Uterus (tissue), 4 donors: Measurements from ENCODE around the gene OR2T1. TPM values are rescaled to one million over a fixed set of nuclear protein-coding genes. Genes with fewer than 3 reads are reported as not detected.
"Not testable (repeated sequence)": the region's sequence is repeated elsewhere in the genome, so short reads cannot be mapped to it uniquely, and the experiment has no call there.

Experiments used
- DNase-seq, 2 donors: peaks; one replicate each; pipeline ENCODE4 v3.0.0-alpha.2; 2019 to 2020
- H3K27ac ChIP-seq, 2 donors: fragments of 200-600 bp; sonication (generic); 1 replicate in 1 of 2; 2 replicates in 1 of 2; pipeline ENCODE4 v1.5.1; 2016 to 2018
- H3K27me3 ChIP-seq, 2 donors: fragments of 200-600 bp; sonication (generic); one replicate each; pipeline ENCODE4 v1.5.1; 2018 to 2019; ENCODE audit warnings: control low read depth in 1 of 2
- H3K36me3 ChIP-seq, 2 donors: fragments of 200-600 bp; sonication (generic); one replicate each; pipeline ENCODE4 v1.5.1; 2019; ENCODE audit warnings: control low read depth in 1 of 2
- H3K4me1 ChIP-seq, 2 donors: fragments of 200-600 bp; sonication (generic); one replicate each; pipeline ENCODE4 v1.5.1; 2018 to 2019; ENCODE audit warnings: control low read depth in 1 of 2
- H3K4me3 ChIP-seq, 2 donors: fragments of 200-600 bp; sonication (generic); 1 replicate in 1 of 2; 2 replicates in 1 of 2; pipeline ENCODE4 v1.5.1; 2018 to 2019; ENCODE audit warnings: mild to moderate bottlenecking in 1 of 2
- H3K9me3 ChIP-seq, 2 donors: fragments of 200-600 bp; sonication (generic); one replicate each; pipeline ENCODE4 v1.5.1; 2019; ENCODE audit warnings: control low read depth in 1 of 2
- CTCF ChIP-seq, 4 experiments: fragments of 200-600 bp in 2 of 4; fragments of 450-650 bp in 2 of 4; sonication (generic) in 2 of 4; IDR thresholded peaks; one replicate each; pipeline ENCODE4 v1.5.1; 2016 to 2019; ENCODE audit warnings: antibody characterized with exemption in 4 of 4, mild to moderate bottlenecking in 2 of 4, moderate library complexity in 1 of 4
- POLR2A ChIP-seq, 2 donors: fragments of 450-650 bp; IDR thresholded peaks; one replicate each; pipeline ENCODE4 v1.6.1; 2016; ENCODE audit warnings: antibody characterized with exemption in 2 of 2, mild to moderate bottlenecking in 1 of 2, moderate library complexity in 1 of 2
- intact Hi-C: fragments of 100-400 bp; cut with DNase I; formaldehyde crosslinking; loops from one replicate; pipeline ENCODE4 v1.15.1; 2023; ENCODE audit warnings: low total_unique reads
- total RNA-seq, 4 donors: library from RNA; depleted of rRNA in 3 of 4; stranded (reverse); fragments of >200 nt in 3 of 4; gene quantifications; one replicate each; pipeline versions ENCODE4 v1.1.0 to v1.2.4, GENCODE V29; 2014 to 2023
- donor health status: DM: yes; HTN: yes; CAD: no.

OR2T1 gene
- total RNA-seq, 4 donors from 2014 or later: not detected

DNA sequence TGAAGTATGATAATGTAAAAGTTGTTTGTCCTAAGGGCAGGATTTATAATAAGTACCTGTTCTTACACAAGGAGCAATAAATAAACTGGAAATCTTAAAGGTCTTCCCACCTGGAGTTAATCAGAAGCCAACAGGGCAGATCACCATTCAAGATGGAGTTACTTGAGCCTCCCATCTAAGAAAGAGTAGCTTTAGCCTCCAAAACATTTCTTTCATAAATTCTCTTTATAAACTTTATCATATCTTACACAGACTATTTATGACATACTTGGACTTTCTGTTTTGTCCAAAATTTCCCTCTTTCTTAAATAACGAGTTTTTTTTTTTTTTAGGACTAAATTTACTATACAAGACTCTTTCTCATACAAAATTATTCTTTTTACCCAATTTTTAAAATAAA lies 18.5 kb downstream of the OR2T1 start:
- DNase-seq: no peak
- TF ChIP-seq POLR2A (IDR thresholded peaks at IDR 0.05) (no peak), CTCF (IDR thresholded peaks at IDR 0.05) (no peak)
- Histone ChIP-seq H3K27ac (no peak overlapping the region), H3K27me3 (no peaks in the 10 kb centered on the region), H3K4me3 (no peak overlapping the region), H3K4me1 (no peaks in the 10 kb centered on the region), H3K9me3 (no peaks in the 10 kb centered on the region), H3K36me3 (no peaks in the 10 kb centered on the region)
- intact Hi-C loops: no loop called here

DNA sequence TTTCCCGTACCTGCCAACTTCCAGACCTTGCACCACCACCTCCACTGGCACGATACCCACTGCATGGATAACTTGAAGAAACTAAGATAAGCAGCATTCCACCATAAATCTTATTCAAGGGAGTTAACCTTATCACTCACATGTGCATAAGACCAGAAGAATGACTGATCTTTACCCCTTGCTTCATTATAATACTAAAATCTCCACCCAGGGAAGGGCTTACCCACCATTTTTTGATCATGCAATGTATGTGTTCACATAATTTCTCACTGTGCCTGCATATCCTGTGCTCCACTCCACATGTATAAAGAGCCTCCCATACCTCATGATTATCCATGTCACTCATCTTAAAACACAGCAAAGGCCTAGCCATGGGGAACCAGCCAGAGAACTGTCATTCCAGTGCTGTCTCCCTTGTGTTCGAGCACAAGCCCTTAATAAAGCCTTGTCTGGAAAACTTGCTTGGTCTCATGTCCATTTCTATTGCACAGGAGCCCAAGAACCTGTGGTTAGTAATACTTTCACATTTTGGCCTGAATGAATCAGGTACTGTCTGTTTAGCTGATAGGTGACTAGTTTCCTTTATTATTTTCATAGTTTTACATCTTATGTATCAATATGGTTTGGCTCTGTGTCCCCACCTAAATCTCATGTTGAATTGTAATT lies 24.8 kb downstream of the OR2T1 start:
- H3K27me3 ChIP-seq, H3K4me1 ChIP-seq, DNase-seq, H3K36me3 ChIP-seq, H3K4me3 ChIP-seq, intact Hi-C loops, H3K27ac ChIP-seq, H3K9me3 ChIP-seq: not testable (repeated sequence)

DNA sequence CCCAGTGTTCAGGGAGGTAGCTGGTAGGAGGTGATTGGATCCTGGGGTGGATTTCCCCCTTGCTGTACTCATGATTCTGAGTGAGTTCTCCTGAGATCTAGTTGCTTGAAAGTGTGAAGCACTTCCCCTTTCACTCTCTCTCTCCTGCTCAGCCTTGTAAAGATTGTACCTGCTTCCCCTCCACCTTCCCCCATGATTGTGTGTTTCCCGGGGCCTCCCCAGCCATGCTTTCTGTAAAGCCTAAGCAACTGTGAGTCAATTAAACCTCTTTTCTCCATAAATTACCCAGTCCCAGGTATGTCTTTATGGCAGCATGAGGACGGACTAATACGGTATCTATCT lies 25.3 kb downstream of the OR2T1 start:
- H3K9me3 ChIP-seq, intact Hi-C loops, H3K4me3 ChIP-seq: not testable (repeated sequence)

DNA sequence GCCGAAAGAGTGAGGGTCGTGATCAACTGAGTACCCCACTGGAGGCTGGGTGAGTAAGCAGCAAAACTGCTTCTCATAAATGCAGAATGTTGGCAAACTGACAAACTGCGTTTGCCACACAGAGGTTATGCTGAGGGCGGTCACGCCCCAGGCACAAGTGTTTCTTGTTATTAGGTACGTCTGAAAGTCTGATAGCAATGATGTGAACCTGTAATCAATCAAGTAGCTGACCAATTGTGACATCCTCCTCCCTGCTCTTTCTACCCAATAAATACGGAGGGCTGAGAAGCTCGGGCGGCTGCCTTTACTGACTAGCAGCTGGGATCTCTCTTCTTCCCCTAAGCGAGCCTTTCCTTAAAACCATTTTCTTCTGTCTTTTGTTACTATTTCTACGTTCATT lies 28.8 kb downstream of the OR2T1 start:
- H3K27me3 ChIP-seq, H3K27ac ChIP-seq, H3K4me1 ChIP-seq, H3K4me3 ChIP-seq, H3K9me3 ChIP-seq, DNase-seq, intact Hi-C loops, H3K36me3 ChIP-seq: not testable (repeated sequence)

More for the DNA sequence above, 25.3 kb downstream of the OR2T1 start:
- not testable (repeated sequence) for H3K4me1 ChIP-seq, H3K36me3 ChIP-seq, H3K27ac ChIP-seq, DNase-seq, H3K27me3 ChIP-seq

DNA sequence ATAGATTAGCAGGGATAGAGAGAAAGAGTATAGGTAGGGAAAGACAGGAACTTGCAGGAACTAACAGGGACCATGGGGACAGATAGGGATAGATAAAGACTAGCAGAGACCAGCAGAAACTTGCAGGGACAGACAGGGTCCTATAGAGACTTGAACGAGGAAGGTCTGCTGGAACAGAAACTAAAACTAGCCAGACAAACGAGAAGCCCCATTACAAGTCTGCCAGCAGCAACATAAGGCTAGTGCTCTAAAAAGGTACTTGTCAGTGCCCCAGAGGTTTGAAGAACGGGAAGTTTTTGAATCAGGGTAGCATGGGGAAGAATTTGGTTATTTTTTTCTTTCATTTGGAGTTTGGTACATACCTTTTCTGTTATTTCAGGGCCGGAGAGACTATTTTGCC lies 29.4 kb downstream of the OR2T1 start:
- H3K36me3 ChIP-seq, H3K4me3 ChIP-seq, H3K4me1 ChIP-seq, DNase-seq, H3K9me3 ChIP-seq, H3K27ac ChIP-seq, H3K27me3 ChIP-seq, intact Hi-C loops: not testable (repeated sequence)

- H3K4me3 ChIP-seq, DNase-seq, H3K4me1 ChIP-seq, H3K9me3 ChIP-seq, H3K36me3 ChIP-seq, intact Hi-C loops, H3K27me3 ChIP-seq, H3K27ac ChIP-seq: not testable (repeated sequence)
Observed at GRCh38 chr1:248433811-248434415, 31.1 kb downstream of the OR2T1 start.

DNA sequence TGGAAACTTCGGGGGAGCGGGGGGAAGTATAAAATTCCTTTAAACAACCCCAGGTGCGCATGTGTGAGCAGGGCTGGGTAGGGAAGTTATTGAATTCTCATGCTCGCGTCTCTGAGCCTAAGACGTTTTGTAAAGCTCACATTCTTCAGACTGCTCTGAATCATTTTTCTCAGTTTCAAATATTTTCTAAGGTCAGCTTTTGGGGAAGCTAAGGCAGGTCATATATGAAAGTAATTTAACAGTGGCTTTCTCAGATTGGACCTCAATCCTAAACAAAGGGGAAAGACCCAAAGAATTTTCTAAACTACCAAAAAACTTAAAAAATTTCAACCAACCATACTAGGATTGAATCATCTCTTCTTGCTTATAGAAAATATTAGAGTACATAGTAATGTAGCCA lies 32.1 kb downstream of the OR2T1 start:
- intact Hi-C loops, H3K36me3 ChIP-seq, H3K27ac ChIP-seq, H3K4me1 ChIP-seq, H3K27me3 ChIP-seq, H3K4me3 ChIP-seq, DNase-seq, H3K9me3 ChIP-seq: not testable (repeated sequence)

DNA sequence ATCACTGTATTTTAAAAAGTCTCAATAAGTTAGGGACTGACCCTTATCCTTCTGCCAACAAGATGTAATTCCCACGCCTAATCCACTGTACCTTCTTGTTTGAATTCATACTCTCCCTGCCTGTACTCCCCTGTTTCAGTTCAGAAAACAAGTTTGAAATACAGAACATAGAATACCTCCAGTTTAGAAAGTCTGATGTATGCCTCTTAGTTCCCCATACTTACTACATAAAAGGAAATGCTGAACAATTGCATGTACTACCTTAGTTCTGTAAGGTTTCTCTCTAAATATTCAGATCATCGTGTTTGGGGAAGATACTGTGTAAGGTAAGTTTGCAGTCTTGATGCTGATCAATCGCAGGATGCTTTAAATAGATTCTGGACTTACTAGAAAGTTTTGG lies 33.5 kb downstream of the OR2T1 start:
- H3K27me3 ChIP-seq, H3K4me3 ChIP-seq, H3K9me3 ChIP-seq, H3K36me3 ChIP-seq, H3K27ac ChIP-seq, DNase-seq, H3K4me1 ChIP-seq, intact Hi-C loops: not testable (repeated sequence)

- DNase-seq, H3K4me1 ChIP-seq, intact Hi-C loops: not testable (repeated sequence)
Observed at GRCh38 chr1:248438668-248439067, 35.8 kb downstream of the OR2T1 start.

GRCh38 chr1:248439283-248439682 lies 36.4 kb downstream of the OR2T1 start:
- DNase-seq, H3K27me3 ChIP-seq, intact Hi-C loops, H3K4me1 ChIP-seq, H3K9me3 ChIP-seq, H3K36me3 ChIP-seq, H3K27ac ChIP-seq, H3K4me3 ChIP-seq: not testable (repeated sequence)

More at GRCh38 chr1:248438668-248439067, 35.8 kb downstream of the OR2T1 start:
- H3K9me3 ChIP-seq, H3K4me3 ChIP-seq, H3K27me3 ChIP-seq, H3K36me3 ChIP-seq, H3K27ac ChIP-seq: not testable (repeated sequence)

DNA sequence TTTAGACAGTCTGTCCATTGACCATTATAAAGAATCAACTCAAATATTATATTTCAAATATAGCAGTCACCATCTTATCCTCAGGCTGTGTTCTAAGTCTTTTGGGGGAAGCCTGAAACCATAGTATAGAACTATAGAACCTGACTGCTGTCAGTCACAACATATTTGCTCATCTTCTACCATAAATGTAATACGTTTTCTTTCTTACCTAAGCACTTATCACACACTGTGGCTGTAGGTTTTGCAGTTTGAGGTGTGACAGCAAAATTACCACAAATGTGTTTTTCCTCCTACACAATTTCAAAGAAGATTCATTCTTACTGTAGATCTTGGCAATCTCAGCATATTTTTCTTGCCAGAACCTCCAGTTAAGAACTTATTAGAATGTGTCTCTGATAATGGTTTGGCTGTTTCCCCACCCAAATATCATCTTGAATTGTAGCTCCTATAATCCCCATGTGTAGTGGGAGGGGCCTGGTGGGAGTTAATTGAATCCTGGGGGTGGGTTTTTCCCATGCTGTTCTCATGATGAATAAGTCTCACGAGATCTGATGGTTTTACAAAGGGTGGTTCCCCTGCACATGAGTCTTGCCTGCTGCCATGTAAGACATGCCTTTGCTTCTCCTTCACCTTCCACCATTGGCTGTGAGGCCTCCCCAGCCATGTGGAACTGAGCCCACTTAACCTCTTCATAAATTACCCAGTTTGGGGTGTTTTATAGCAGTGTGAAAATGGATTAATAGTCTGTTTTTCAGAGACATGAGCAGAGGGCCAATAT lies 39.8 kb downstream of the OR2T1 start:
- DNase-seq, H3K9me3 ChIP-seq, intact Hi-C loops, H3K4me3 ChIP-seq, H3K27ac ChIP-seq, H3K27me3 ChIP-seq, H3K4me1 ChIP-seq, H3K36me3 ChIP-seq: not testable (repeated sequence)

DNA sequence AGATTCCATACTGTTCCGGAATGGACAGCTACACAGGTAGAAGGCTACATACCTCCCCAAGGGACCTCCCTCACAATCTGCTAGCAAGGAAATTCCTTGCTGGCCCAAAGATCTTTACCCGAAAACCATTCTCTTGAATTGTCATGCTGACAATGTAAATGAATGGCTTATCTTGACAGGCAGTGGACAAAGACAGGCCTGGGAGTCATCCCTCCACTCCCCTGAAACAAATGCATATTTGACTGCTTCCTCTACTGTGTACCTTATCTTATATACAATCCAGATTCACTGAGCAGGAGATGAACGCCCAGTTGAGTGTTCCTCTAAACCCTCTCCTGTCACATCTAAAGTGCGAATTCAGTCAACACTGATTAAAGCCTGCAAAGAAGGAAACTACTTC lies 41.8 kb downstream of the OR2T1 start:
- H3K27ac ChIP-seq, H3K36me3 ChIP-seq, intact Hi-C loops, H3K9me3 ChIP-seq, H3K4me3 ChIP-seq, H3K27me3 ChIP-seq, H3K4me1 ChIP-seq, DNase-seq: not testable (repeated sequence)
